Neural cell (in vitro differentiated cells): Measurements from ENCODE around the gene ZNF384.

Experiments
- EP300 ChIP-seq: fragments of 450-650 bp; conservative IDR thresholded peaks from 2 replicates; pipeline ENCODE4 v1.6.1; 2014; ENCODE audit warnings: antibody characterized with exemption, mild to moderate bottlenecking, moderate library complexity; ENCODE audit not compliant: poor library complexity, severe bottlenecking
- MXI1 ChIP-seq: fragments of 450-650 bp; conservative IDR thresholded peaks from 2 replicates; pipeline ENCODE4 v1.6.1; 2014; ENCODE audit warnings: antibody characterized with exemption, mild to moderate bottlenecking; ENCODE audit not compliant: poor library complexity, severe bottlenecking
- POLR2AphosphoS5 ChIP-seq: IDR thresholded peaks from 2 replicates; pipeline ENCODE4 v1.6.1; 2012
- RAD21 ChIP-seq: fragments of 450-650 bp; conservative IDR thresholded peaks from 2 replicates; pipeline ENCODE4 v1.6.1; 2014; ENCODE audit warnings: antibody characterized with exemption, mild to moderate bottlenecking, moderate library complexity
- TAF1 ChIP-seq: IDR thresholded peaks from 2 replicates; pipeline ENCODE4 v1.6.1; 2012; ENCODE audit warnings: low read depth
- TF ChIP-seq, protein P1 (sequence below): fragments of 450-650 bp; IDR thresholded peaks from 2 replicates; pipeline ENCODE4 v1.5.1; 2014; ENCODE audit warnings: antibody characterized with exemption, mild to moderate bottlenecking, moderate library complexity; ENCODE audit not compliant: poor library complexity, severe bottlenecking
- TF ChIP-seq, protein P2 (sequence below): IDR thresholded peaks from 2 replicates; pipeline ENCODE4 v1.6.1; 2012; ENCODE audit warnings: borderline replicate concordance

DNA sequence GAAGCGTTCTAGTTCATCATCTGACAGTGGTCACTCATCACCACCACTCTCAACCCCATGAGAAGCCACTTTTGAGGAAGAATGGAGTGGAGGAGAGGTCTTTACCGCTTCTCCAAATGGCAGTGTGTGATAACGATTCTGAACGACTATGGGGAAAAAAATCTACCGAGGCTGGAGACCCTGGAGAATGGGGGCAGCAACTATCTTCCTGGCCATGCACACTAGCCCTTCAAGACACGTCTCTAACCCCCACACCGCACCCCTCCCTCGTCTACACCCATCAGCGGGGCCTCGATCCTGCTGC, 26.6 kb downstream of the ZNF384 start:
- TF ChIP-seq, protein P1, sequence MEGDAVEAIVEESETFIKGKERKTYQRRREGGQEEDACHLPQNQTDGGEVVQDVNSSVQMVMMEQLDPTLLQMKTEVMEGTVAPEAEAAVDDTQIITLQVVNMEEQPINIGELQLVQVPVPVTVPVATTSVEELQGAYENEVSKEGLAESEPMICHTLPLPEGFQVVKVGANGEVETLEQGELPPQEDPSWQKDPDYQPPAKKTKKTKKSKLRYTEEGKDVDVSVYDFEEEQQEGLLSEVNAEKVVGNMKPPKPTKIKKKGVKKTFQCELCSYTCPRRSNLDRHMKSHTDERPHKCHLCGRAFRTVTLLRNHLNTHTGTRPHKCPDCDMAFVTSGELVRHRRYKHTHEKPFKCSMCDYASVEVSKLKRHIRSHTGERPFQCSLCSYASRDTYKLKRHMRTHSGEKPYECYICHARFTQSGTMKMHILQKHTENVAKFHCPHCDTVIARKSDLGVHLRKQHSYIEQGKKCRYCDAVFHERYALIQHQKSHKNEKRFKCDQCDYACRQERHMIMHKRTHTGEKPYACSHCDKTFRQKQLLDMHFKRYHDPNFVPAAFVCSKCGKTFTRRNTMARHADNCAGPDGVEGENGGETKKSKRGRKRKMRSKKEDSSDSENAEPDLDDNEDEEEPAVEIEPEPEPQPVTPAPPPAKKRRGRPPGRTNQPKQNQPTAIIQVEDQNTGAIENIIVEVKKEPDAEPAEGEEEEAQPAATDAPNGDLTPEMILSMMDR = no peak
- no peak for TF ChIP-seq TAF1
- no peak for TF ChIP-seq EP300
- no peak for TF ChIP-seq RAD21
- no peak for TF ChIP-seq POLR2AphosphoS5
- TF ChIP-seq MXI1 = no peak
- TF ChIP-seq, protein P2, sequence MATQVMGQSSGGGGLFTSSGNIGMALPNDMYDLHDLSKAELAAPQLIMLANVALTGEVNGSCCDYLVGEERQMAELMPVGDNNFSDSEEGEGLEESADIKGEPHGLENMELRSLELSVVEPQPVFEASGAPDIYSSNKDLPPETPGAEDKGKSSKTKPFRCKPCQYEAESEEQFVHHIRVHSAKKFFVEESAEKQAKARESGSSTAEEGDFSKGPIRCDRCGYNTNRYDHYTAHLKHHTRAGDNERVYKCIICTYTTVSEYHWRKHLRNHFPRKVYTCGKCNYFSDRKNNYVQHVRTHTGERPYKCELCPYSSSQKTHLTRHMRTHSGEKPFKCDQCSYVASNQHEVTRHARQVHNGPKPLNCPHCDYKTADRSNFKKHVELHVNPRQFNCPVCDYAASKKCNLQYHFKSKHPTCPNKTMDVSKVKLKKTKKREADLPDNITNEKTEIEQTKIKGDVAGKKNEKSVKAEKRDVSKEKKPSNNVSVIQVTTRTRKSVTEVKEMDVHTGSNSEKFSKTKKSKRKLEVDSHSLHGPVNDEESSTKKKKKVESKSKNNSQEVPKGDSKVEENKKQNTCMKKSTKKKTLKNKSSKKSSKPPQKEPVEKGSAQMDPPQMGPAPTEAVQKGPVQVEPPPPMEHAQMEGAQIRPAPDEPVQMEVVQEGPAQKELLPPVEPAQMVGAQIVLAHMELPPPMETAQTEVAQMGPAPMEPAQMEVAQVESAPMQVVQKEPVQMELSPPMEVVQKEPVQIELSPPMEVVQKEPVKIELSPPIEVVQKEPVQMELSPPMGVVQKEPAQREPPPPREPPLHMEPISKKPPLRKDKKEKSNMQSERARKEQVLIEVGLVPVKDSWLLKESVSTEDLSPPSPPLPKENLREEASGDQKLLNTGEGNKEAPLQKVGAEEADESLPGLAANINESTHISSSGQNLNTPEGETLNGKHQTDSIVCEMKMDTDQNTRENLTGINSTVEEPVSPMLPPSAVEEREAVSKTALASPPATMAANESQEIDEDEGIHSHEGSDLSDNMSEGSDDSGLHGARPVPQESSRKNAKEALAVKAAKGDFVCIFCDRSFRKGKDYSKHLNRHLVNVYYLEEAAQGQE = no peak
